ENCODE measurements around the gene LILRB4.
"Not testable (repeated sequence)": the region's sequence is repeated elsewhere in the genome, so short reads cannot be mapped to it uniquely, and the experiment has no call there.

The LILRB4 gene

GRCh38 chr19:54620464-54620863 lies 42.3 kb upstream of the LILRB4 start:
- Histone ChIP-seq H2BK15ac (ENCODE audit: low read depth, poor library complexity, severe bottlenecking) (no peak overlapping the region), H4K8ac (ENCODE audit: low read length) (no peak overlapping the region), H3K4me3 (ENCODE audit: insufficient read depth in 1 of 2, low read depth in 1 of 2, low read length in 2 of 2) (no peak overlapping the region), H3K23ac (ENCODE audit: low read length in 2 of 2) (no peak overlapping the region), H2BK120ac (ENCODE audit: low read depth, low read length) (no peak overlapping the region), H3K4me1 (ENCODE audit: control insufficient read depth, insufficient read depth, low read depth, low read length) (no peaks in the 10 kb centered on the region), H3K9ac (ENCODE audit: low read length) (no peak overlapping the region), H3K14ac (ENCODE audit: low read length in 2 of 2) (no peak overlapping the region), H3K4ac (ENCODE audit: low read depth in 1 of 2, low read length in 2 of 2) (no peak overlapping the region), H3K27ac (ENCODE audit: low read length, poor library complexity, severe bottlenecking) (no peak overlapping the region), H2AK5ac (ENCODE audit: low read length, severe bottlenecking) (no peak overlapping the region), H3K79me1 (replicated peaks; ENCODE audit: low read length, poor library complexity, severe bottlenecking) (no peaks in the 10 kb centered on the region), H3K18ac (ENCODE audit: low read depth in 1 of 2, low read length in 2 of 2) (no peak overlapping the region), H3K4me2 (ENCODE audit: low read length, poor library complexity, severe bottlenecking) (no peak overlapping the region), H4K91ac (ENCODE audit: low read length) (no peak overlapping the region), H2BK5ac (ENCODE audit: low read depth, low read length, poor library complexity, severe bottlenecking) (no peak overlapping the region), H2BK12ac (ENCODE audit: low read length in 2 of 2) (no peak overlapping the region), H2AFZ (ENCODE audit: low read depth, low read length) (no peak overlapping the region), H3K9me3 (ENCODE audit: control insufficient read depth, low read length) (no peaks in the 10 kb centered on the region), H3K27me3 (ENCODE audit: control insufficient read depth in 1 of 2, insufficient read depth in 1 of 2, low read length in 2 of 2) (no peaks in the 10 kb centered on the region), H3K36me3 (ENCODE audit: control insufficient read depth in 1 of 2, insufficient read depth in 2 of 2, low read depth in 1 of 2, low read length in 2 of 2) (no peaks in the 10 kb centered on the region)
- 27% methylated on average over 2 of the region's 4 CpGs for WGBS
- DNase-seq = no peak

DNA sequence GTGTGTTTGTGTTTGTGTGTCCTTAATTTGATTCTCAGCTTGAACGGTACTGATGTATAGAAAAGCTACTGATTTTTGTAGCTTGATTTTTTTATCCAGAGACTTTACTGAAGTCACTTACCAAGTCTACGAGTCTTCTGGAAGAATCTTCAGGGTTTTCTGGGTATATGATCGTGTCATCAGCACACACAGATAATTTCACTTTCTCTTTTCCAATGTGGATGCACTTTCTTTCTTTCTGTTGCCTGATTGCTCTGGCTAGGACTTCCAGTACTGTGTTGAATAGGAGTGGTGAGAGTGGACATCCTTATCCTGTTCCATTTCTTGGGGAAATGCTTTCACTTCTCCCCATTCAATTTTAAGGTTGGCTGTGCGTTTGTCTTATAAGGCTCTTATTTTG lies 40.4 kb upstream of the LILRB4 start:
- WGBS = 0% methylated on average over 1 of the region's 4 CpGs
- H3K23ac ChIP-seq (ENCODE audit: low read length in 2 of 2) = no peak overlapping the region
- DNase-seq = no peak
- H2BK12ac ChIP-seq (ENCODE audit: low read length in 2 of 2) = no peak overlapping the region
- H3K36me3 ChIP-seq (ENCODE audit: control insufficient read depth in 1 of 2, insufficient read depth in 2 of 2, low read depth in 1 of 2, low read length in 2 of 2) = no peaks in the 10 kb centered on the region
- no peaks in the 10 kb centered on the region for H3K79me1 ChIP-seq (replicated peaks; ENCODE audit: low read length, poor library complexity, severe bottlenecking)
- no peaks in the 10 kb centered on the region for H3K4me1 ChIP-seq (ENCODE audit: control insufficient read depth, insufficient read depth, low read depth, low read length)
- no peaks in the 10 kb centered on the region for H3K9me3 ChIP-seq (ENCODE audit: control insufficient read depth, low read length)
- H2AK5ac ChIP-seq (ENCODE audit: low read length, severe bottlenecking) = no peak overlapping the region
- no peaks in the 10 kb centered on the region for H3K27me3 ChIP-seq (ENCODE audit: control insufficient read depth in 1 of 2, insufficient read depth in 1 of 2, low read length in 2 of 2)
- no peak overlapping the region for H2BK15ac ChIP-seq (ENCODE audit: low read depth, poor library complexity, severe bottlenecking)
- no peak overlapping the region for H3K4me2 ChIP-seq (ENCODE audit: low read length, poor library complexity, severe bottlenecking)
- H2BK120ac ChIP-seq (ENCODE audit: low read depth, low read length) = no peak overlapping the region
- no peak overlapping the region for H3K14ac ChIP-seq (ENCODE audit: low read length in 2 of 2)
- no peak overlapping the region for H3K18ac ChIP-seq (ENCODE audit: low read depth in 1 of 2, low read length in 2 of 2)
- H3K27ac ChIP-seq (ENCODE audit: low read length, poor library complexity, severe bottlenecking) = no peak overlapping the region
- no peak overlapping the region for H2AFZ ChIP-seq (ENCODE audit: low read depth, low read length)
- no peak overlapping the region for H4K91ac ChIP-seq (ENCODE audit: low read length)
- no peak overlapping the region for H3K4me3 ChIP-seq (ENCODE audit: insufficient read depth in 1 of 2, low read depth in 1 of 2, low read length in 2 of 2)
- no peak overlapping the region for H3K9ac ChIP-seq (ENCODE audit: low read length)
- H3K4ac ChIP-seq (ENCODE audit: low read depth in 1 of 2, low read length in 2 of 2) = no peak overlapping the region
- no peak overlapping the region for H4K8ac ChIP-seq (ENCODE audit: low read length)
- H2BK5ac ChIP-seq (ENCODE audit: low read depth, low read length, poor library complexity, severe bottlenecking) = no peak overlapping the region

GRCh38 chr19:54624234-54624633 lies 38.6 kb upstream of the LILRB4 start:
- H2BK120ac ChIP-seq (ENCODE audit: low read depth, low read length); H3K4ac ChIP-seq (ENCODE audit: low read depth in 1 of 2, low read length in 2 of 2); H3K9me3 ChIP-seq (ENCODE audit: control insufficient read depth, low read length); DNase-seq; H3K4me1 ChIP-seq (ENCODE audit: control insufficient read depth, insufficient read depth, low read depth, low read length); H2AFZ ChIP-seq (ENCODE audit: low read depth, low read length); H3K4me2 ChIP-seq (ENCODE audit: low read length, poor library complexity, severe bottlenecking); H3K27me3 ChIP-seq (ENCODE audit: control insufficient read depth in 1 of 2, insufficient read depth in 1 of 2, low read length in 2 of 2); H3K79me1 ChIP-seq (replicated peaks; ENCODE audit: low read length, poor library complexity, severe bottlenecking); H3K18ac ChIP-seq (ENCODE audit: low read depth in 1 of 2, low read length in 2 of 2); H3K4me3 ChIP-seq (ENCODE audit: insufficient read depth in 1 of 2, low read depth in 1 of 2, low read length in 2 of 2); H2AK5ac ChIP-seq (ENCODE audit: low read length, severe bottlenecking); H3K14ac ChIP-seq (ENCODE audit: low read length in 2 of 2); H4K8ac ChIP-seq (ENCODE audit: low read length); H3K9ac ChIP-seq (ENCODE audit: low read length); H2BK12ac ChIP-seq (ENCODE audit: low read length in 2 of 2); H3K36me3 ChIP-seq (ENCODE audit: control insufficient read depth in 1 of 2, insufficient read depth in 2 of 2, low read depth in 1 of 2, low read length in 2 of 2); H2BK15ac ChIP-seq (ENCODE audit: low read depth, poor library complexity, severe bottlenecking); H3K27ac ChIP-seq (ENCODE audit: low read length, poor library complexity, severe bottlenecking); H2BK5ac ChIP-seq (ENCODE audit: low read depth, low read length, poor library complexity, severe bottlenecking); H3K23ac ChIP-seq (ENCODE audit: low read length in 2 of 2); H4K91ac ChIP-seq (ENCODE audit: low read length): not testable (repeated sequence)
- WGBS = 80% methylated on average over 1 of the region's 10 CpGs

- H2BK15ac ChIP-seq (ENCODE audit: low read depth, poor library complexity, severe bottlenecking); H3K27me3 ChIP-seq (ENCODE audit: control insufficient read depth in 1 of 2, insufficient read depth in 1 of 2, low read length in 2 of 2); H3K4me1 ChIP-seq (ENCODE audit: control insufficient read depth, insufficient read depth, low read depth, low read length); H3K14ac ChIP-seq (ENCODE audit: low read length in 2 of 2); H3K4me2 ChIP-seq (ENCODE audit: low read length, poor library complexity, severe bottlenecking); H2AFZ ChIP-seq (ENCODE audit: low read depth, low read length); H2BK120ac ChIP-seq (ENCODE audit: low read depth, low read length); H3K9ac ChIP-seq (ENCODE audit: low read length); H2AK5ac ChIP-seq (ENCODE audit: low read length, severe bottlenecking); H3K4ac ChIP-seq (ENCODE audit: low read depth in 1 of 2, low read length in 2 of 2); H3K79me1 ChIP-seq (replicated peaks; ENCODE audit: low read length, poor library complexity, severe bottlenecking); H3K23ac ChIP-seq (ENCODE audit: low read length in 2 of 2); DNase-seq; H2BK5ac ChIP-seq (ENCODE audit: low read depth, low read length, poor library complexity, severe bottlenecking); H3K36me3 ChIP-seq (ENCODE audit: control insufficient read depth in 1 of 2, insufficient read depth in 2 of 2, low read depth in 1 of 2, low read length in 2 of 2); H2BK12ac ChIP-seq (ENCODE audit: low read length in 2 of 2); H3K27ac ChIP-seq (ENCODE audit: low read length, poor library complexity, severe bottlenecking); H3K9me3 ChIP-seq (ENCODE audit: control insufficient read depth, low read length); H3K4me3 ChIP-seq (ENCODE audit: insufficient read depth in 1 of 2, low read depth in 1 of 2, low read length in 2 of 2); H4K8ac ChIP-seq (ENCODE audit: low read length); H4K91ac ChIP-seq (ENCODE audit: low read length); H3K18ac ChIP-seq (ENCODE audit: low read depth in 1 of 2, low read length in 2 of 2): not testable (repeated sequence)
- 66% methylated on average over 7 of the region's 15 CpGs for WGBS
These were observed 37.7 kb upstream of the LILRB4 start for GRCh38 chr19:54624934-54625730.
